ENCODE data around the gene BSPH1. TPM values are rescaled to one million over a fixed set of nuclear protein-coding genes. Genes with fewer than 3 reads are reported as not detected.
"Not testable (repeated sequence)": the region's sequence is repeated elsewhere in the genome, so short reads cannot be mapped to it uniquely, and the experiment has no call there.

Gene BSPH1
- total RNA-seq, 1 donor from 2014 or later = not detected

DNA sequence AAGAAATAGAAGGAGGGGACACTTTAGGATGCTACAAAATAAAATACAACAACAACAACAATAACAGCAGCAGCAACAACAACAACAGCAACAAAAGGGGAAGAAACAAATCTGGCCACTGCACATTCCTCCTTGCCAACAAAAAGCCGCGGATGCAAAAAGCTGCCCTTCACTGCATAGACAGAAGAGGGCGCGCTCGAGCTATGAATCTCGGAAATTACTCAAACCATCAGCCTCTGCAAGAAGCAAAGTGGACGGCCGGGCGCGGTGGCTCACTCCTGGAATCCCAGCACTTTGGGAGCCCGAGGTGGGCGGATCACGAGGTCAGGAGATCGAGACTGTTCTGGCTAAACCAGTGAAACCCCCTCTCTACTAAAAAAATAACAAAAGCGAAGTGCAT is 71.9 kb downstream of the BSPH1 start:
- not testable (repeated sequence) for H3K36me3 Mint-ChIP-seq (ENCODE audit: low read depth, unreplicated experiment); H3K9me3 Mint-ChIP-seq (ENCODE audit: unreplicated experiment); H3K4me3 Mint-ChIP-seq (ENCODE audit: unreplicated experiment); H3K27ac Mint-ChIP-seq (ENCODE audit: unreplicated experiment); DNase-seq (ENCODE audit: low spot score); H3K4me1 Mint-ChIP-seq (ENCODE audit: unreplicated experiment); H3K27me3 Mint-ChIP-seq (ENCODE audit: unreplicated experiment)
- TF ChIP-seq, protein P1, sequence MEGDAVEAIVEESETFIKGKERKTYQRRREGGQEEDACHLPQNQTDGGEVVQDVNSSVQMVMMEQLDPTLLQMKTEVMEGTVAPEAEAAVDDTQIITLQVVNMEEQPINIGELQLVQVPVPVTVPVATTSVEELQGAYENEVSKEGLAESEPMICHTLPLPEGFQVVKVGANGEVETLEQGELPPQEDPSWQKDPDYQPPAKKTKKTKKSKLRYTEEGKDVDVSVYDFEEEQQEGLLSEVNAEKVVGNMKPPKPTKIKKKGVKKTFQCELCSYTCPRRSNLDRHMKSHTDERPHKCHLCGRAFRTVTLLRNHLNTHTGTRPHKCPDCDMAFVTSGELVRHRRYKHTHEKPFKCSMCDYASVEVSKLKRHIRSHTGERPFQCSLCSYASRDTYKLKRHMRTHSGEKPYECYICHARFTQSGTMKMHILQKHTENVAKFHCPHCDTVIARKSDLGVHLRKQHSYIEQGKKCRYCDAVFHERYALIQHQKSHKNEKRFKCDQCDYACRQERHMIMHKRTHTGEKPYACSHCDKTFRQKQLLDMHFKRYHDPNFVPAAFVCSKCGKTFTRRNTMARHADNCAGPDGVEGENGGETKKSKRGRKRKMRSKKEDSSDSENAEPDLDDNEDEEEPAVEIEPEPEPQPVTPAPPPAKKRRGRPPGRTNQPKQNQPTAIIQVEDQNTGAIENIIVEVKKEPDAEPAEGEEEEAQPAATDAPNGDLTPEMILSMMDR (IDR thresholded peaks at IDR 0.05; ENCODE audit: unreplicated experiment) = peak; percentile 67

Other genes with a start within 250 kb of the BSPH1 start
- gene NOP53, start 246.6 kb downstream of the BSPH1 start, total RNA-seq (ENCODE audit: unreplicated experiment) = 324 TPM
- gene SELENOW, start 213.5 kb downstream of the BSPH1 start, total RNA-seq (ENCODE audit: unreplicated experiment) = 791 TPM
- not detected for gene TPRX1, start 187.6 kb downstream of the BSPH1 start, total RNA-seq (ENCODE audit: unreplicated experiment)
- gene CRX, start 170.2 kb downstream of the BSPH1 start, total RNA-seq (ENCODE audit: unreplicated experiment) = not detected
- gene TPRX2, start 132.9 kb downstream of the BSPH1 start, total RNA-seq (ENCODE audit: unreplicated experiment) = not detected
- not detected for gene SULT2A1, start 105.9 kb downstream of the BSPH1 start, total RNA-seq (ENCODE audit: unreplicated experiment)
- not detected for gene ELSPBP1, start 2.5 kb upstream of the BSPH1 start, total RNA-seq (ENCODE audit: unreplicated experiment)
- not detected for gene CABP5, start 51.9 kb upstream of the BSPH1 start, total RNA-seq (ENCODE audit: unreplicated experiment)
- gene PLA2G4C, start 118.6 kb upstream of the BSPH1 start, total RNA-seq (ENCODE audit: unreplicated experiment) = 1.1 TPM
- 51.5 TPM for gene LIG1, start 178.2 kb upstream of the BSPH1 start, total RNA-seq (ENCODE audit: unreplicated experiment)
- 8.8 TPM for gene ZSWIM9, start 178.5 kb upstream of the BSPH1 start, total RNA-seq (ENCODE audit: unreplicated experiment)

Data from endothelial cell (in vitro differentiated cells).